NT2/D1 (cell line): ENCODE results near the gene ACTC1.

Experiments
- SUZ12 ChIP-seq: IDR thresholded peaks from 2 replicates; pipeline ENCODE4 v1.6.1; 2011; ENCODE audit not compliant: insufficient read length, insufficient read depth; ENCODE audit errors: extremely low read depth
- YY1 ChIP-seq: IDR thresholded peaks from 2 replicates; pipeline ENCODE4 v1.6.1; 2011; ENCODE audit not compliant: insufficient read length, insufficient read depth
- ZNF274 ChIP-seq: IDR thresholded peaks from 2 replicates; pipeline ENCODE4 v1.6.1; 2011; ENCODE audit warnings: mild to moderate bottlenecking, low read depth, low read length

GRCh38 chr15:34786206-34786605 is 9.1 kb downstream of the ACTC1 start:
- TF ChIP-seq YY1 (no peak), SUZ12 (no peak), ZNF274 (no peak)
